PC-3 (cell line): ENCODE results near the gene E2F2.

ENCODE experiments used
- CTCF ChIP-seq: fragments of 300-600 bp; sonication (generic); conservative IDR thresholded peaks from 2 replicates; pipeline ENCODE4 v1.5.1; 2017; ENCODE audit warnings: antibody characterized with exemption, low read depth, mild to moderate bottlenecking, low read length
- EZH2 ChIP-seq: fragments of 300-600 bp; sonication (generic); IDR thresholded peaks from one replicate; pipeline ENCODE4 v1.6.1; 2017; ENCODE audit warnings: antibody characterized with exemption, mild to moderate bottlenecking, low read length; ENCODE audit not compliant: unreplicated experiment

GRCh38 chr1:23485002-23485332 is 46.1 kb downstream of the E2F2 start:
- TF ChIP-seq CTCF = no peak
- TF ChIP-seq EZH2 = no peak
